Endothelial cell of umbilical vein (primary cell): ENCODE measurements around the gene HES1. TPM values are rescaled to one million over a fixed set of nuclear protein-coding genes. Genes with fewer than 3 reads are reported as not detected.

ENCODE experiments used
- BruUV-seq: library from RNA; stranded (reverse); fragments of 400-500 nt; replicated peaks from 2 replicates; lab custom pipeline; 2021; lab: Mats Ljungman, UMichigan
- CTCF ChIA-PET: fragments of 300-600, 350-600 bp; sonication (Branson Sonifier 250); formaldehyde crosslinking; loops from one replicate; lab custom pipeline; 2021; ENCODE audit warnings: antibody characterized with exemption, inconsistent platforms; lab: Charles Lee
- POLR2A ChIA-PET: fragments of 300-600, 350-600 bp; sonication (Branson Sonifier 250); formaldehyde crosslinking; loops from one replicate; lab custom pipeline; 2021; ENCODE audit warnings: antibody characterized with exemption, inconsistent platforms; lab: Charles Lee
- DNase-seq: peaks from one replicate; pipeline ENCODE4 v3.0.0-alpha.2; 2011; ENCODE audit warnings: low read depth, low spot score
- FAIRE-seq: peaks from 2 replicates; lab custom pipeline; 2011; peaks lifted over from hg19 to GRCh38; lab: Jason Lieb, UNC
- H2AFZ ChIP-seq: 2 replicates; pipeline ENCODE4 v1.6.0; 2012; ENCODE audit warnings: low read depth, low read length, control low read depth, inconsistent platforms
- H3K27ac ChIP-seq: 2 replicates; pipeline ENCODE4 v1.5.1; 2011; ENCODE audit warnings: low read depth, mild to moderate bottlenecking, control low read depth, low read length, moderate library complexity; ENCODE audit not compliant: insufficient read depth
- H3K27me3 ChIP-seq, 2 experiments: 2 replicates each; pipeline versions ENCODE4 v1.6.0 to v1.6.1; 2011; ENCODE audit warnings: low read length in 2 of 2, mixed read lengths in 1 of 2; ENCODE audit not compliant: control insufficient read depth in 2 of 2, insufficient read depth in 2 of 2
- H3K36me3 ChIP-seq, 2 experiments: 2 replicates in 1 of 2; 3 replicates in 1 of 2; pipeline ENCODE4 v1.5.1; 2011; ENCODE audit warnings: low read length in 2 of 2, mild to moderate bottlenecking in 1 of 2, moderate library complexity in 1 of 2; ENCODE audit not compliant: control insufficient read depth in 2 of 2, insufficient read depth in 2 of 2; ENCODE audit errors: extremely low read depth in 1 of 2
- H3K4me1 ChIP-seq: 3 replicates; pipeline ENCODE4 v1.5.1; 2011; ENCODE audit warnings: mild to moderate bottlenecking, low read length; ENCODE audit not compliant: control insufficient read depth, insufficient read depth; ENCODE audit errors: extremely low read depth
- H3K4me2 ChIP-seq: 2 replicates; pipeline ENCODE4 v1.6.1; 2011; ENCODE audit warnings: low read length, control low read depth, mixed read lengths; ENCODE audit not compliant: insufficient read depth
- H3K4me3 ChIP-seq, 3 experiments: fragments of 200-600 bp in 1 of 3; sonication (generic), shearing (Covaris generic) in 1 of 3; replicated peaks in 1 of 3; 2 replicates each; pipeline ENCODE4 v1.5.1; 2011 to 2016; ENCODE audit warnings: control low read depth in 3 of 3, low read length in 3 of 3, mild to moderate bottlenecking in 2 of 3, inconsistent platforms in 1 of 3, low read depth in 1 of 3, moderate library complexity in 1 of 3; ENCODE audit not compliant: insufficient read depth in 1 of 3
- H3K79me2 ChIP-seq: 2 replicates; pipeline ENCODE4 v1.6.0; 2012; ENCODE audit warnings: low read length, inconsistent platforms; ENCODE audit not compliant: control insufficient read depth, insufficient read depth
- H3K9ac ChIP-seq: replicated peaks from 2 replicates; pipeline ENCODE3; 2011; ENCODE audit warnings: low read length, control low read depth; ENCODE audit not compliant: insufficient read depth; ENCODE audit errors: extremely low read depth
- H3K9me1 ChIP-seq: replicated peaks from 3 replicates; pipeline ENCODE4 v1.6.0; 2011; ENCODE audit warnings: mild to moderate bottlenecking, low read length; ENCODE audit not compliant: control insufficient read depth, insufficient read depth; ENCODE audit errors: extremely low read depth
- H3K9me3 ChIP-seq: replicated peaks from 2 replicates; pipeline ENCODE4 v1.5.1; 2012; ENCODE audit warnings: low read length, inconsistent platforms; ENCODE audit not compliant: control insufficient read depth, insufficient read depth
- H4K20me1 ChIP-seq: replicated peaks from 2 replicates; pipeline ENCODE3; 2011; ENCODE audit warnings: mild to moderate bottlenecking, low read length; ENCODE audit not compliant: control insufficient read depth, insufficient read depth; ENCODE audit errors: extremely low read depth
- CTCF ChIP-seq, 2 donors: IDR thresholded peaks; 1 replicate in 1 of 2; 2 replicates in 1 of 2; pipeline ENCODE4 v1.5.1; 2011; ENCODE audit warnings: low read length in 2 of 2, mild to moderate bottlenecking in 2 of 2, moderate library complexity in 2 of 2, control low read depth in 1 of 2, inconsistent platforms in 1 of 2, low read depth in 1 of 2; ENCODE audit not compliant: insufficient read depth in 1 of 2; ENCODE audit errors: extremely low read depth in 1 of 2
- EZH2 ChIP-seq: IDR thresholded peaks from 2 replicates; pipeline ENCODE4 v1.6.1; 2012; ENCODE audit warnings: borderline replicate concordance, low read depth, mild to moderate bottlenecking, moderate library complexity, low read length, inconsistent platforms; ENCODE audit not compliant: severe bottlenecking
- FOS ChIP-seq: IDR thresholded peaks from 2 replicates; pipeline ENCODE4 v1.6.1; 2011; ENCODE audit warnings: mild to moderate bottlenecking, low read length, moderate library complexity, borderline replicate concordance; ENCODE audit not compliant: insufficient read depth
- GATA2 ChIP-seq: IDR thresholded peaks from 2 replicates; pipeline ENCODE4 v1.7.0; 2011; ENCODE audit warnings: low read depth, mild to moderate bottlenecking, moderate library complexity, mixed read lengths, low read length; ENCODE audit not compliant: insufficient read length, insufficient read depth
- JUN ChIP-seq: IDR thresholded peaks from 2 replicates; pipeline ENCODE4 v1.6.1; 2011; ENCODE audit warnings: borderline replicate concordance, low read depth; ENCODE audit not compliant: insufficient read length, insufficient read depth
- MAX ChIP-seq: IDR thresholded peaks from 2 replicates; pipeline ENCODE4 v1.6.1; 2011; ENCODE audit not compliant: insufficient read depth, insufficient read length
- MYC ChIP-seq: IDR thresholded peaks from one replicate; pipeline ENCODE4 v1.6.1; 2011; ENCODE audit warnings: mild to moderate bottlenecking, low read depth, low read length
- POLR2A ChIP-seq: IDR thresholded peaks from 2 replicates; pipeline ENCODE4 v1.6.1; 2012; ENCODE audit warnings: low read depth, mild to moderate bottlenecking, control low read depth, low read length
- POLR2AphosphoS5 ChIP-seq: IDR thresholded peaks from 2 replicates; pipeline ENCODE4 v1.6.1; 2012; ENCODE audit warnings: low read depth, mild to moderate bottlenecking, control low read depth, low read length, moderate library complexity; ENCODE audit not compliant: insufficient read depth
- dilution Hi-C: fragments of 300-500 bp; cut with MboI; formaldehyde crosslinking; loops from one replicate; pipeline ENCODE4 v1.15.0; 2019; ENCODE audit warnings: low sequenced_read_pairs; ENCODE audit not compliant: extremely low pct_ligation_motif_present
- intact Hi-C: fragments of 100-400 bp; cut with micrococcal nuclease; formaldehyde crosslinking; loops from one replicate; pipeline ENCODE4 v1.10.0; 2022
- polyA plus RNA-seq, 4 experiments: library from polyadenylated mRNA; depleted of rRNA in 3 of 4; stranded (reverse) in 3 of 4; unstranded in 1 of 4; fragments of >200 nt; gene quantifications; 2 replicates each; pipeline versions ENCODE4 v1.2.1 to v1.2.3, GENCODE V29; 2011 to 2012; ENCODE audit warnings: missing spikeins in 1 of 4
- total RNA-seq: library from RNA; stranded (reverse); gene quantifications from 2 replicates; pipeline ENCODE4 v1.2.3, GENCODE V29; 2021

HES1 gene
- total and polyA plus RNA-seq, 2 donors (not counting 3 experiments of a cell fraction or from before 2014, with no cell fraction given): 42.0 to 210 TPM

- dilution Hi-C loops (no loop called here), intact Hi-C loops (no loop called here)
- no peak overlapping the region for H3K4me2 ChIP-seq
- H3K9me3 ChIP-seq: no peaks in the 10 kb centered on the region
- H3K36me3 ChIP-seq: no peaks in the 10 kb centered on the region
- POLR2A ChIA-PET: no interaction called here
- no peak overlapping the region for H2AFZ ChIP-seq
- H3K79me2 ChIP-seq: no peaks in the 10 kb centered on the region
- no peak overlapping the region for H3K4me3 ChIP-seq
- TF ChIP-seq EZH2: no peak
- TF ChIP-seq JUN: no peak
- TF ChIP-seq MYC: no peak
- TF ChIP-seq GATA2: no peak
- no peak for TF ChIP-seq POLR2AphosphoS5
- no peak for TF ChIP-seq FOS
- no peak for TF ChIP-seq MAX
- no peak for TF ChIP-seq POLR2A
- TF ChIP-seq CTCF (IDR thresholded peaks at IDR 0.05; ENCODE audit: extremely low read depth in 1 of 2, insufficient read depth in 1 of 2, low read depth in 1 of 2, low read length in 2 of 2): no peak
- H3K9me1 ChIP-seq: no peaks in the 10 kb centered on the region
- FAIRE-seq (no peak), DNase-seq (no peak)
- no peaks in the 10 kb centered on the region for H4K20me1 ChIP-seq
- H3K27me3 ChIP-seq: no peaks in the 10 kb centered on the region
- CTCF ChIA-PET: interaction anchor here (1.2 kb wide), 1 partner anchor 13 kb away, joined by 3 read pairs; no protein-coding TSS in a partner anchor
- BruUV-seq: no TSS peak
- peaks cover 8% of the 10 kb centered on the region for H3K4me1 ChIP-seq
- H3K27ac ChIP-seq: no peak overlapping the region
- H3K9ac ChIP-seq: no peak overlapping the region
Measured at GRCh38 chr3:194178669-194179068, 42.7 kb downstream of the HES1 start.
